ACHN (cell line): ENCODE results near the gene TMCO2.
"Not testable (repeated sequence)": the region's sequence is repeated elsewhere in the genome, so short reads cannot be mapped to it uniquely, and the experiment has no call there.

Experiments used
- DNase-seq: peaks from one replicate; pipeline ENCODE4 v3.0.0-alpha.2; 2015
- in situ Hi-C: cut with HindIII; loops from 2 replicates; pipeline ENCODE4 v1.10.0; 2017; ENCODE audit warnings: low sequenced_read_pairs, low pct_ligation_motif_present, low pct_unique_long_range_greater_than_20kb

The TMCO2 gene

GRCh38 chr1:40247655-40248054 lies at the start of gene TMCO2:
TMCO2 (plus strand) TSS chr1:40247937; CDS start chr1:40247994, 57 bp downstream.
- DNase-seq, result no peak
- in situ Hi-C loops, result no loop called here

GRCh38 chr1:40199126-40199525 lies 48.6 kb upstream of the TMCO2 start:
- in situ Hi-C loops, result no loop called here
- no peak for DNase-seq

- in situ Hi-C loops, result no loop called here
- DNase-seq, result no peak
Observed at GRCh38 chr1:40204856-40205255, 42.9 kb upstream of the TMCO2 start.

GRCh38 chr1:40210511-40211204 lies 37.1 kb upstream of the TMCO2 start:
- in situ Hi-C loops, result no loop called here
- DNase-seq, result no peak

GRCh38 chr1:40218333-40218732 lies 29.4 kb upstream of the TMCO2 start:
- in situ Hi-C loops, result no loop called here
- no peak for DNase-seq

- in situ Hi-C loops, result not testable (repeated sequence)
Observed at GRCh38 chr1:40221471-40221905, 26.2 kb upstream of the TMCO2 start.

GRCh38 chr1:40221977-40222772 lies 25.6 kb upstream of the TMCO2 start:
- in situ Hi-C loops, result no loop called here
- no peak for DNase-seq

More at GRCh38 chr1:40221471-40221905, 26.2 kb upstream of the TMCO2 start:
- not testable (repeated sequence) for DNase-seq

GRCh38 chr1:40224040-40224439 lies 23.7 kb upstream of the TMCO2 start:
- no peak for DNase-seq
- in situ Hi-C loops, result no loop called here

- DNase-seq, result no peak
- in situ Hi-C loops, result no loop called here
Observed at GRCh38 chr1:40226192-40226591, 21.5 kb upstream of the TMCO2 start.

GRCh38 chr1:40232444-40232843 lies 15.3 kb upstream of the TMCO2 start:
- in situ Hi-C loops, result no loop called here
- no peak for DNase-seq

- no peak for DNase-seq
- in situ Hi-C loops, result no loop called here
Observed at GRCh38 chr1:40239626-40240025, 8.1 kb upstream of the TMCO2 start.

- in situ Hi-C loops, result no loop called here
- no peak for DNase-seq
Observed at GRCh38 chr1:40240390-40240789, 7.3 kb upstream of the TMCO2 start.

- no peak for DNase-seq
- in situ Hi-C loops, result no loop called here
Observed at GRCh38 chr1:40241362-40241761, 6.4 kb upstream of the TMCO2 start.

- in situ Hi-C loops, result no loop called here
- DNase-seq, result no peak
Observed at GRCh38 chr1:40243351-40243750, 4.4 kb upstream of the TMCO2 start.

GRCh38 chr1:40244138-40244744 lies 3.5 kb upstream of the TMCO2 start:
- in situ Hi-C loops, result no loop called here
- no peak for DNase-seq

- in situ Hi-C loops, result no loop called here
- no peak for DNase-seq
Observed at GRCh38 chr1:40245686-40246085, 2.1 kb upstream of the TMCO2 start.

GRCh38 chr1:40248412-40248811 lies 675 bp downstream of the TMCO2 start:
- in situ Hi-C loops, result no loop called here
- no peak for DNase-seq

- DNase-seq, result no peak
- in situ Hi-C loops, result no loop called here
Observed at GRCh38 chr1:40251456-40251855, 3.7 kb downstream of the TMCO2 start.

GRCh38 chr1:40252601-40253000 lies 4.9 kb downstream of the TMCO2 start:
- DNase-seq, result no peak
- in situ Hi-C loops, result no loop called here
